Inflammatory macrophage treated with lipopolysaccharide for 4 hours (primary cell): ENCODE measurements around the gene PRAMEF4.
"Not testable (repeated sequence)": the region's sequence is repeated elsewhere in the genome, so short reads cannot be mapped to it uniquely, and the experiment has no call there.

ENCODE experiments used
- DNase-seq: peaks from one replicate; pipeline ENCODE4 v3.0.0-alpha.2; 2020

Gene PRAMEF4

DNA sequence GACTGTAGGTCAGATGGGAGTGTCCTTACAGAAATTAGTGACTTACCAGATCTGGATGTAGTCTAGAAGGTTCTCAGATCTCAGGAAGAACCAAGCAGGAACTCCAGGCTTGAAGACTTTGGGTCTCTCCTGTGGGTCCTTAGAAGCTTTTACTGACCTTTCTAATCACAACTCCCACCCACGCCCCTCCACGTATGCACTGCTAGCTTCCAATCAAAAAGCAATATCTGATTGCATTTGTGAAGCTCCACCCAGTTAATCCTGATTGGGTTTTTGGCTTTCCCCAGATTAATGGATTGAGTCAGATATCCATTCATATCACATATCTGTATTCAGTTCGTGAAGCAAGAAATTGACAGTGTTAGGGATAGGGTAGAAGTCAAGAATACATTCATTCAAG is at the start of gene PRAMEF4:
PRAMEF4 (minus strand) TSS at position 101 of the 400 bp plus-strand sequence. CDS start 2,807 bp downstream, outside the sequence.
- not testable (repeated sequence) for DNase-seq

DNA sequence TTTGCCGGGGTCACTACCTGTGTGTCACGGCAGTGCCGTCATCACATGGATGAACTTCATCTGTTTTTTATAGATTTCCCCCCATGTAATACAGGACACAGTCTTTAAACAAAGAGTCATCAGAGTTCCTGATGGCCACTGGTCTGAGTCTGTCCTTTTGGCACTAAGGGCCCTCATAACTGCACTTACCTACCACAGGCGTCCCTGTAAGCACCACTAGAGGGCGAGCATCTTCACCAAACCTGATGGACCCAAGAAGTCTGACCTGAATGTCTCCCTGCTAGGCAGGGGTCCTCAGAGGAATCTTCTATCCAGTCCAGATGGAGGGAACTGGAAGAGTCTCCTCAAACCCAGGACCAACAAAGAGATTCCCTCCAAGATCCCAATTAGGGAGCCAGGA is 38.4 kb upstream of the PRAMEF4 start:
- DNase-seq, result not testable (repeated sequence)

DNA sequence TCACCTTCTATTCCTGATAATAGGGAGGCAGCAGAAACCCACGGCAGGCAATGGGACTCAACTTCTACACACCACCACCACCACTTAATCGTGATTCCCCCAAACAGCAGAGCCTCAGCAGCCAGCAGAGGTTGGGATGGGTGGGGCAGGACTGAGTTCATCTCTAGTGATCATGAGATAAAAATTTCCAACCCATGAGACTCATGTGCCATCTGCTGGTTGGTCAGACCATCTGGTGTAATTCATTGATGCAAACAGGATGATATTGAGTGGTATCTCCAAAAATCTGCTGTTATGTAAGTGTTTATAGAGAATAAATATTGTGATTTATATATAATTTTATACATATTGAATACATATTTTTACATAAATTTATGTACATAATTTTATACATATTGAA is 35.7 kb upstream of the PRAMEF4 start:
- DNase-seq, result not testable (repeated sequence)

DNA sequence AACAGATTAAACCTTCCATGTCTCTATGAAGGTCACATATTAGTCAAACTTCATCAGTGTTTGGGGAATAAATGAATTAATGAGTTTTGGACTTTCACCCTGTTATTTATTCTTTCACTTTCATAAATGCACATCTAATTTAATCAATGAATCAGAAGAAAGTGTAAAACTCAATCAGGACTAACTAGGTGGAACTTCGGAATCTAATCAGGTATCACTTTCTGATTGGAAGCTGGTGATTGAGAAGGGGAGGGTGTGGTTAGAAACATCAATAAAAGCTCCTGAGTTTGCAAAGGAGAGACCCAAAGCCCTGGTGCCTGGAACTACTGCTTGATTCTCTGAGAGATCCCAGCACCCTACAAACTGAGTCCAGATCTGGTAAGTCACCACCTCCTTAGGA is 30.3 kb upstream of the PRAMEF4 start, which contains the start of gene PRAMEF7:
PRAMEF7 (plus strand) TSS at position 301 of the 400 bp plus-strand sequence. CDS start 1,083 bp downstream, outside the sequence.
- not testable (repeated sequence) for DNase-seq

DNA sequence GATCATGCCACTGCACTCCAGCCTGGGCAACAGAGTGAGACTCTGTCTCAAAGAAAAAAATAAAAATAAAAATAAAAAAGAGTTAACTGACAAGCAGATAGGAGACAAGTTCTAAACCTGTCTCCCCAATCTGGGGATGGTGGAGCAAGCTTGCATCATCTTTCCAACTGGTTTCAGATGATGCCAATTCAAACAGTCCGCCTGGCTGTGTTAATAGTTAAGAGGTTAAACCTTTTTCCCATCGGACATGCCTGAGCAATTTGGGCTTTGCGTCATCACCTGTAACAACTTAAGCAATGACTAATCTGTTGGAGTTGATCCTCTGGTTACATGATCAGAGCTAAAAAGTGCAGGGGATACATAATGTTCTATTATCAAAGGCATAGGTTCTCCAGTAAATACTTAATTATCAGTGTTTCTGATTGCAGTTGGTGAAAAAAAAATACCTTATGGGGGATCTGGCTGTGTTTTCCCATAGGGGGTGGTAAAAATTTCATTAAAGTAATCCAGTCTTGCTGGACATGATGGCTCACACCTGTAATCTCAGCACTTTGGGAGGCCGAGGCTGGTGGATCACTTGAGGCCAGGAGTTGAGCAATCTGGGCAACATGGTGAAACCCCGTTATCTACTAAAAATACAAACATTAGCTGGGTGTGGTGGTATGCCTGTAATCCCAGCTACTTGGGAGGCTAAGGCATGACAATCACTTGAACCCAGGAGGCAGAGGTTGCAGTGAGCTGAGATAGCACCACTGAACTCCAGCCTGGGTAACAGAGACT is 18.0 kb upstream of the PRAMEF4 start:
- DNase-seq, result not testable (repeated sequence)

DNA sequence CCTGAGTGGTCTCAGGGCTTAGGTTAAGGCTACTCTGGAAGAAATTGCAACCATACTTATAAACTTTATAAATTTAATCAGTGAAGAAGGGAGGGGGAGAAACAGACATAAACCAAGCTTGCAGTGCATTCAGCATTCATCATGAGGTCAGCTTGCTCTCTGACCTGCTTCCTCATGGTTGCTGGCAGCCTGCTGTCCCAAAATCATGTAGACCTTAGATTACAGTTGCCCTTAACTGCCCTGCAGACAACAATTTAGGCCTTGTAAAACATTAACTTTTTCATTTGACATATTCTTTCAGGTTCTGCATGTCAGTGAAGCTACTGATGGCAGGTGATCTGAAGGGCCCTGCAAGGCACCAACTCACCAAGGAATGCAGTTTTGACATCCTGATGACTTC is 13.2 kb upstream of the PRAMEF4 start:
- not testable (repeated sequence) for DNase-seq

DNA sequence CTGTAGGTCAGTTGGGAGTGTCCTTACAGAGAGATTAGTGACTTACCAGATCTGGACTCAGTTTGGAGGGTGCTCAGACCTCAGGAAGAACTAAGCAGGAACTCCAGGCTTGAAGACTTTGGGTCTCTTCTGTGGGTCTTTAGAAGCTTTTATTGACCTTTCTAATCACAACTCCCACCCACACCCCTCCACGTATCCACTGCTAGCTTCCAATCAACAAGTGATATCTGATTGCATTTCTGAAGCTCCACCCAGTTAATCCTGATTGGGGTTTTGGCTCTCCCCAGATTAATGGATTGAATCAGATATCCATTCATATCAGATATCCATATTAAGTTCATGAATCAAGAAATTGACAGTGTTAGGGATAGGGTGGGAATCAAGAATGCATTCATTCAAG is 12.2 kb upstream of the PRAMEF4 start, which contains the start of gene PRAMEF10:
PRAMEF10 (minus strand) TSS at position 101 of the 400 bp plus-strand sequence. CDS start 2,423 bp downstream, outside the sequence.
- DNase-seq, result not testable (repeated sequence)

DNA sequence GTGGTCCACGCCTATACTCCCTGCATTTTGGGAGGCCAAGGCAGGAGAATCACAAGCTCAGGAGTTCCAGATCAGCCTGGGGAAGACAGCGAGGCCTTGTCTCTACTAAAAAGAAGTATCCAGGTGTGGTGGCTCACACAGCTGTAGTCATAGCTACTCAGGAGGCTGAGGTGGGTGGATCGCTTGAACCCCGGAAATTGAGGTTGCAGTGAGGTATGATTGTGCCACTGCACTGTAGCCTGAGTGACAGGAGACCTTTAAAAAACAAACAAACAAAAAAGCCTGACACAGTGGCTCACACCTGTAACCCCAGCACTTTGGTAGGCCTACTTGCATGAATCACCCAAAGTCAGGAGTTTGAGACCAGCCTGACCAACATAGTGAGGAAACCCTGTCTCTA is 7.5 kb downstream of the PRAMEF4 start:
- not testable (repeated sequence) for DNase-seq

DNA sequence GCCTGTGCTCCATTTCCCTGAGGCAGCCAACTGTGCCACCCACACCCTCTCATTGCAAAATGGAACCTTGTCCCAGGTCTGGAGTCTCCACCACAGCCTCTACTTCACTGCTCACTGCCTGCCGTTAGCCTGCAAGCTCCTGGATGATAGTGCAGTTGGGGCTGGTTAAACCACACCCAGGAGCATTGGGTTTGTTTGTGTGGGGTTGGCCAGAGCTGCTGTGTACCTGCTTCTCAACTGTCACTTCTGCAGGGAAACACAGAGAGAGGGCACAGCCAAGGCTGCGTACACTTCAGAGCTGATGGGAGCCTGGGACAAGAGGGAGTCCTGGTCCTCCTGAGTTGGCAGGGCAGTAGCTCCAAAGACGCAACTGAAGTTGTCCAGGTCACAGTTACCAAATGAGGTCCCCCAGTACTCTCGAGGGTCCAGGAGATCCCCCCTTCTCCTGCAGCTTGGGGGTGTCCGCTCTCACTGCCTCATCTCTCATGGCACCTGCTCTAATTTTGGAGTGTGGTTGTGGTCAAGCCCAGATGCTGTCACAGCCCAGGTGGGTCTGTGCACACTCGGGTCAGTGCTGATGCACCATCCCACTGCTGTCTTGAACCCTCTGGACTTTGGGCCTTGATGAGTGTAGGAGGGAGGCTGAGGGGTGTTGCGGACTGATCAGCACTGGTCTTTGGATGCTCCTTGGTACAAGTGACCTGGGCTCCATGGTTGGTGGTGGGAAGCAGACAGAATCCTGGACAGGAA is 22.7 kb downstream of the PRAMEF4 start:
- DNase-seq, result not testable (repeated sequence)

DNA sequence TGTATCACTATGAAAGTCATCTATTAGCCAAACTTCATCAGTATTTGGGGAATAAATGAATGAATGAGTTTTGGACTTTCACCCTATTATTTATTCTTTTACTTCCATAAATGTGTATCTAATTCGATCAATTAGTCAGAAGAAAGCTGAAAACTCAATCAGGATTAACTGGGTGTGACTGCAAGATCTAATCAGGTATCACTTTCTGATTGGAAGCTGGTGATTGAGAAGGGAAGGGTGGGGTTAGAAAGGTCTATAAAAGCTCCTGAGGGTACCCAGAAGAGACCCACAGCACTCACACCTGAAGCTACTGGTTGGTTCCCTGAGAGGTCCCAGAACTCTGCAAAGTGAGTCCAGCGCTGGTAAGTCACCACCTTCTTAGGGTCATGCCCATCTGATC is 29.2 kb downstream of the PRAMEF4 start, which contains the start of gene PRAMEF2:
PRAMEF2 (plus strand) TSS at position 301 of the 400 bp plus-strand sequence. CDS start 1,924 bp downstream, outside the sequence.
- DNase-seq, result not testable (repeated sequence)

DNA sequence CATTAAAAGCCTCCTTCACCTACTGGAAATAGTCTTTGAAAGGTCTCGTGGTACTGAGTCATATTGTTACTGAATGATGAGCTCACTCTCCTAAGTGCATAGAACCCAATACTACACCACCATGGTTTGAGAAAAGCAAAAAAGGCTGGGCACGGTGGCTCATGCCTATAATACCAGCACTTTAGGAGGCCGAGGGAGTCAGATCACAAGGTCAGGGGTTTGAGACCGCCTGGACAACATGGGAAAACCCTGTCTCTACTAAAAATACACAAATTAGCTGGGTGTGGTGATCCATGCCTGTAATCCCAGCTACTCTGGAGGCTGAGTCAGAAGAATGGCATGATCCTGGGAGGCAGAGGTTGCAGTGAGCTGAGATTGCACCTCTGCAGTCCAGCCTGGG is 34.2 kb downstream of the PRAMEF4 start:
- no peak for DNase-seq

DNA sequence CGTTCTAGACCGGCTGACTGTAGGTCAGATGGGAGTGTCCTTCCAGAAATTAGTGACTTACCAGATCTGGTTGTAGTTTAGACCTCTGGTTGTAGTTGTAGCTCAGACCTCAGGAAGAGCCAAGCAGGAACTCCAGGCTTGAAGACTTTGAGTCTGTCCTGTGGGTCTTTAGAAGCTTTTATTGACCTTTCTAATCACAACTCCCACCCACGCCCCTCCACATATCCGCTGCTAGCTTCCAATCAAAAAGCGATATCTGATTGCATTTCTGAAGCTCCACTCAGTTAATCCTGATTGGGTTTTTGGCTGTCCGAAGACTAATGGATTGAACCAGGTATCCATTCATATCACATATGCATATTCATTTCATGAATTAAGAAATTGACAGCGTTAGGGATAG is 37.4 kb downstream of the PRAMEF4 start, which contains the start of gene HNRNPCL1:
HNRNPCL1 (minus strand) TSS at position 101 of the 400 bp plus-strand sequence. CDS start 431 bp downstream, outside the sequence.
- not testable (repeated sequence) for DNase-seq

DNA sequence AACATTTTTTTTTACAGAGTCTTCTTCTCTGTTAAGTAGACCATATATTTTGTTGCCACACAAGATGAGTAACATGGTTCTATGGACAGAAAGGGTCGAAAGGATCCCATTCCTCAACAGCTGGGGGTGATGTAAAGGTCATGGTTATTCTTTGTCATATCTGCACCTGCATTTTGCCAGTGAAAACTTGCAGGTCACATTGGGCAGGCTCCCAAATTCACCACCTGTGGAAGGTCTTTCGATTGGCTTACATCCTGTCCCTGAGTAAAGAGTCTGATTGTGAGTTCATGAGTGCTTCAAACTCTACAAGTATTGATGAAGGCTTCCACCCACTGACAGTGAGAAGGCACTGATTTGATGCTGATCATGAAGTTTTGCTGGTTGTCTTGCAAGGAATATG is 52.8 kb downstream of the PRAMEF4 start:
- not testable (repeated sequence) for DNase-seq

DNA sequence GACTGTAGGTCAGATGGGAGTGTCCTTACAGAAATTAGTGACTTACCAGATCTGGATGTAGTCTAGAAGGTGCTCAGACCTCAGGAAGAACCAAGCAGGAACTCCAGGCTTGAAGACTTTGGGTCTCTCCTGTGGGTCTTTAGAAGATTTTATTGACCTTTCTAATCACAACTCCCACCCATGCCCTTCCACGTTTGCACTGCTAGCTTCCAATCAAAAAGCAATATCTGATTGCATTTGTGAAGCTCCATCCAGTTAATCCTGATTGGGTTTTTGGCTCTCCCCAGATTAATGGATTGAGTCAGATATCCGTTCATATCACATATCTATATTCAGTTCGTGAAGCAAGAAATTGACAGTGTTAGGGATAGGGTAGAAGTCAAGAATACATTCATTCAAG is 54.7 kb downstream of the PRAMEF4 start, which contains the start of gene PRAMEF11:
PRAMEF11 (minus strand) TSS at position 101 of the 400 bp plus-strand sequence. CDS start 2,621 bp downstream, outside the sequence.
- not testable (repeated sequence) for DNase-seq
